RWPE1 (cell line): ENCODE data around the gene TM9SF4.
A peak's percentile ranks its signal among the peaks of the same experiment; 100 is the strongest.

Experiments
- CTCF ChIA-PET: fragments of 350-600 bp; sonication (Branson Sonifier 250); formaldehyde crosslinking; extraction: SDS; loops from one replicate; lab custom pipeline; 2021; lab: Yijun Ruan, JAX
- POLR2A ChIA-PET: fragments of 400-600 bp; formaldehyde crosslinking; extraction: SDS; loops from one replicate; lab custom pipeline; 2020; ENCODE audit warnings: antibody characterized with exemption; ENCODE audit not compliant: low non-redundant PET; lab: Yijun Ruan, JAX
- DNase-seq: peaks from one replicate; pipeline ENCODE4 v3.0.0; 2012; ENCODE audit warnings: low spot score
- H3K27ac ChIP-seq: fragments of 450-650 bp; 2 replicates; pipeline ENCODE4 v1.5.1; 2017
- TF ChIP-seq, protein P1 (sequence below): fragments of 450-650 bp; conservative IDR thresholded peaks from 2 replicates; pipeline ENCODE4 v1.5.1; 2017; ENCODE audit warnings: low read depth, mild to moderate bottlenecking

The TM9SF4 gene

GRCh38 chr20:32155017-32155981, 45.8 kb downstream of the TM9SF4 start:
- peak; percentile 56 for DNase-seq
- TF ChIP-seq, protein P1, sequence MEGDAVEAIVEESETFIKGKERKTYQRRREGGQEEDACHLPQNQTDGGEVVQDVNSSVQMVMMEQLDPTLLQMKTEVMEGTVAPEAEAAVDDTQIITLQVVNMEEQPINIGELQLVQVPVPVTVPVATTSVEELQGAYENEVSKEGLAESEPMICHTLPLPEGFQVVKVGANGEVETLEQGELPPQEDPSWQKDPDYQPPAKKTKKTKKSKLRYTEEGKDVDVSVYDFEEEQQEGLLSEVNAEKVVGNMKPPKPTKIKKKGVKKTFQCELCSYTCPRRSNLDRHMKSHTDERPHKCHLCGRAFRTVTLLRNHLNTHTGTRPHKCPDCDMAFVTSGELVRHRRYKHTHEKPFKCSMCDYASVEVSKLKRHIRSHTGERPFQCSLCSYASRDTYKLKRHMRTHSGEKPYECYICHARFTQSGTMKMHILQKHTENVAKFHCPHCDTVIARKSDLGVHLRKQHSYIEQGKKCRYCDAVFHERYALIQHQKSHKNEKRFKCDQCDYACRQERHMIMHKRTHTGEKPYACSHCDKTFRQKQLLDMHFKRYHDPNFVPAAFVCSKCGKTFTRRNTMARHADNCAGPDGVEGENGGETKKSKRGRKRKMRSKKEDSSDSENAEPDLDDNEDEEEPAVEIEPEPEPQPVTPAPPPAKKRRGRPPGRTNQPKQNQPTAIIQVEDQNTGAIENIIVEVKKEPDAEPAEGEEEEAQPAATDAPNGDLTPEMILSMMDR, result no peak
- ChIA-PET CTCF (interaction anchor here (0.7 to 1.1 kb wide), 3 partner anchors 19 to 506 kb away, joined by 3 to 4 read pairs (median 3); no protein-coding TSS in a partner anchor), POLR2A (no interaction called here)
- peak overlapping the region; percentile 71 for H3K27ac ChIP-seq

DNA sequence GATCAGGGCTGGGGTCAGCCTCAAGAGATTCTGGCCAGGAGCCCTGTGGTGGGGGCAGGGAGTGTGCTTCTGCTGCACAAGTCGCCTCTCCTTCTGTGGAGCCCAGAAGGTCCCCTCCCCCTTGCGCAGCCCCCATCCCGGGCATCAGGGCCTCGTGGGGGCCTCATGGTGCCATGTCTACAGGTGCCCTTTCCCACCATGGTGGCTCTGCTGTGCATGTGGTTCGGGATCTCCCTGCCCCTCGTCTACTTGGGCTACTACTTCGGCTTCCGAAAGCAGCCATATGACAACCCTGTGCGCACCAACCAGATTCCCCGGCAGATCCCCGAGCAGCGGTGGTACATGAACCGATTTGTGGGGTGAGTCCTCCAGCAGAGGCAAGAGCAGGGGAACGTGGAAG, 48.1 kb downstream of the TM9SF4 start:
- TF ChIP-seq, protein P1, result no peak
- no peak overlapping the region for H3K27ac ChIP-seq
- DNase-seq, result no peak
- POLR2A ChIA-PET, result interaction anchor here (0.5 kb wide), 1 partner anchor 151 kb away, joined by 4 read pairs; no protein-coding TSS in a partner anchor
- CTCF ChIA-PET, result interaction anchor here (1.4 kb wide), 1 partner anchor 305 kb away, joined by 4 read pairs; no protein-coding TSS in a partner anchor

- TF ChIP-seq, protein P1, result no peak
- ChIA-PET CTCF (interaction anchor here (0.7 to 1.4 kb wide), 2 partner anchors 236 to 305 kb away, joined by 3 to 4 read pairs; no protein-coding TSS in a partner anchor), POLR2A (interaction anchor here (0.5 kb wide), 1 partner anchor 150 kb away, joined by 4 read pairs; no protein-coding TSS in a partner anchor)
Measured at GRCh38 chr20:32158351-32158750, 48.8 kb downstream of the TM9SF4 start.

GRCh38 chr20:32158943-32159660, 49.6 kb downstream of the TM9SF4 start:
- DNase-seq, result no peak
- ChIA-PET POLR2A (no interaction called here), CTCF (interaction anchor here (0.6 to 1.4 kb wide), 3 partner anchors 236 to 1268 kb away, joined by 3 to 4 read pairs (median 3); no protein-coding TSS in a partner anchor)
- TF ChIP-seq, protein P1, result no peak
- 0 out of 2 replicates have a peak overlapping the region, but pooled peaks have one; percentile 3 for H3K27ac ChIP-seq

More at GRCh38 chr20:32158351-32158750, 48.8 kb downstream of the TM9SF4 start:
- no peak for DNase-seq
- H3K27ac ChIP-seq, result no peak overlapping the region

- ChIA-PET CTCF (no interaction called here), POLR2A (no interaction called here)
Measured at GRCh38 chr20:32159766-32160221, 50.3 kb downstream of the TM9SF4 start.

More at GRCh38 chr20:32159766-32160221, 50.3 kb downstream of the TM9SF4 start:
- 0 out of 2 replicates have a peak overlapping the region, but pooled peaks have one; percentile 3 for H3K27ac ChIP-seq
- TF ChIP-seq, protein P1, result no peak
- DNase-seq, result no peak
